ENCODE measurements around the gene CASZ1. TPM values are rescaled to one million over a fixed set of nuclear protein-coding genes. Genes with fewer than 3 reads are reported as not detected.

Gene CASZ1
- total and polyA plus RNA-seq, 8 donors, result 6.0 to 166 (median 39.8) TPM

- intact Hi-C loops (cut with DNase I; ENCODE audit: low total_unique reads), result no loop called here
- no peak for TF ChIP-seq POLR2A (IDR thresholded peaks at IDR 0.05)
- TF ChIP-seq CTCF (IDR thresholded peaks at IDR 0.05), result no peak
- no peak for TF ChIP-seq POLR2AphosphoS5 (IDR thresholded peaks at IDR 0.05)
- TF ChIP-seq EP300 (IDR thresholded peaks at IDR 0.05), result no peak
- H3K9me3 ChIP-seq, result no peaks in the 10 kb centered on the region
- peaks cover 39 to 88% (median 68%) of the 10 kb centered on the region in 4 donors for H3K4me1 ChIP-seq
- peak overlapping the region; percentile 78 to 89 (median 84) for H3K27ac ChIP-seq
- WGBS, 5 donors, result 58 to 73% (median 65%) methylated on average over 17 to 23 of the region's 23 CpGs
- H3K4me3 ChIP-seq, result no peak overlapping the region
- no peak for DNase-seq
- peaks cover 3 to 33% (median 24%) of the 10 kb centered on the region in 4 donors for H3K36me3 ChIP-seq
- H3K27me3 ChIP-seq, result peaks cover 0 to 8% (median 4%) of the 10 kb centered on the region in 3 donors
Measured at GRCh38 chr1:10634428-10635084, 161.9 kb downstream of the CASZ1 start.

GRCh38 chr1:10634075-10634427 is 162.4 kb downstream of the CASZ1 start:
- Histone ChIP-seq H3K27ac (peak overlapping the region; percentile 78 to 89 (median 84)), H3K27me3 (peaks cover 0 to 8% (median 4%) of the 10 kb centered on the region in 3 donors), H3K4me1 (peaks cover 43 to 89% (median 73%) of the 10 kb centered on the region in 4 donors), H3K9me3 (no peaks in the 10 kb centered on the region), H3K4me3 (no peak overlapping the region), H3K36me3 (peaks cover 0 to 33% (median 24%) of the 10 kb centered on the region in 4 donors)
- DNase-seq, result no peak
- intact Hi-C loops (cut with DNase I; ENCODE audit: low total_unique reads), result no loop called here
- 82 to 91% (median 89%) methylated on average over 7 to 8 of the region's 8 CpGs for WGBS, 5 donors
- TF ChIP-seq EP300 (IDR thresholded peaks at IDR 0.05) (no peak), POLR2A (IDR thresholded peaks at IDR 0.05) (no peak), POLR2AphosphoS5 (IDR thresholded peaks at IDR 0.05) (no peak), CTCF (IDR thresholded peaks at IDR 0.05) (no peak)

- DNase-seq, result no peak
- peaks cover 0 to 5% (median 2%) of the 10 kb centered on the region in 3 donors for H3K27me3 ChIP-seq
- TF ChIP-seq CTCF (IDR thresholded peaks at IDR 0.05) (no peak), EP300 (IDR thresholded peaks at IDR 0.05) (no peak), POLR2AphosphoS5 (IDR thresholded peaks at IDR 0.05) (no peak), POLR2A (IDR thresholded peaks at IDR 0.05) (no peak)
- H3K4me3 ChIP-seq, result no peak overlapping the region
- peaks cover 0 to 33% (median 23%) of the 10 kb centered on the region in 4 donors for H3K36me3 ChIP-seq
- no peaks in the 10 kb centered on the region for H3K9me3 ChIP-seq
- peak overlapping the region in 4 of 5 donors; percentile 41 to 89 (median 84) for H3K27ac ChIP-seq
- intact Hi-C loops (cut with DNase I; ENCODE audit: low total_unique reads), result no loop called here
- WGBS, 5 donors, result 84 to 96% (median 91%) methylated on average over 6 to 10 of the region's 10 CpGs
- peaks cover 46 to 93% (median 77%) of the 10 kb centered on the region in 4 donors for H3K4me1 ChIP-seq
Measured at GRCh38 chr1:10633416-10633815, 163.0 kb downstream of the CASZ1 start.

- TF ChIP-seq CTCF (IDR thresholded peaks at IDR 0.05) (no peak), POLR2A (IDR thresholded peaks at IDR 0.05) (no peak), EP300 (IDR thresholded peaks at IDR 0.05) (no peak), POLR2AphosphoS5 (IDR thresholded peaks at IDR 0.05) (no peak)
- Histone ChIP-seq H3K9me3 (no peaks in the 10 kb centered on the region), H3K27ac (peak overlapping the region in 4 of 5 donors; percentile 41 to 89 (median 84)), H3K27me3 (no peaks in the 10 kb centered on the region), H3K4me1 (peaks cover 40 to 93% (median 77%) of the 10 kb centered on the region in 4 donors), H3K4me3 (no peak overlapping the region), H3K36me3 (peaks cover 0 to 28% (median 19%) of the 10 kb centered on the region in 4 donors)
- DNase-seq, result no peak
- intact Hi-C loops (cut with DNase I; ENCODE audit: low total_unique reads), result no loop called here
- WGBS, 5 donors, result 74 to 82% (median 78%) methylated on average over 13 to 14 of the region's 14 CpGs
Measured at GRCh38 chr1:10632691-10633090, 163.8 kb downstream of the CASZ1 start.

Measured in stomach (tissue), 9 donors.